Right ventricle myocardium superior (tissue), 1 donor: ENCODE results near the gene ZNRF2. TPM values are rescaled to one million over a fixed set of nuclear protein-coding genes. Genes with fewer than 3 reads are reported as not detected.

ENCODE experiments used
- ATAC-seq: fragments of 200-7000 bp; cut with Tn5 transposase; one replicate; pipeline ENCODE4 v1.9.1; 2020; ENCODE audit warnings: mild to moderate bottlenecking; ENCODE audit not compliant: poor library complexity
- DNase-seq: peaks from one replicate; pipeline ENCODE4 v3.0.0-alpha.2; 2020
- intact Hi-C: fragments of 100-400 bp; cut with DNase I; formaldehyde crosslinking; loops from one replicate; pipeline ENCODE4 v1.11.2; 2022
- long read RNA-seq: library from polyadenylated mRNA; unstranded; transcript quantifications from one replicate; pipeline ENCODE4 v2.0.0, GENCODE V29; 2021
- total RNA-seq: library from RNA; stranded (reverse); fragmentation: NEBNext Ultra II Directional; extraction: Animal tissue kit (Norgen Biotek cat#: 25700); gene quantifications from one replicate; pipeline ENCODE4 v1.2.1, GENCODE V29; 2021
- donor health status: DM: no; HTN: yes; CAD: no; lungs with severe emphysema.

ZNRF2 gene
- total RNA-seq, result 7.2 TPM
- long read RNA-seq, transcript ZNRF2-201 (5 exons, 3,460 nt), result major isoform, 30 of 32 reads
- long read RNA-seq, partial matches to known transcripts, result 0 of 32 reads
- long read RNA-seq, other reads (novel, unspliced or antisense), result 2 of 32 reads

- peak; percentile 94 for ATAC-seq
- DNase-seq, result peak; percentile 99
- intact Hi-C loops, result loop anchor here (5.0 kb wide), 1 partner anchor 128 kb away; no protein-coding TSS in a partner anchor
These were observed at the start of gene ZNRF2 for GRCh38 chr7:30284298-30285066. Gene ZNRF2, plus strand, starts transcription at chr7:30284597. Its CDS starts 761 bp downstream, at chr7:30285358.

- ATAC-seq, result no peak
These were observed 47.1 kb upstream of the ZNRF2 start for GRCh38 chr7:30237271-30237695.

GRCh38 chr7:30238721-30239441, 45.5 kb upstream of the ZNRF2 start:
- intact Hi-C loops, result no loop called here
- peak; percentile 60 for DNase-seq
- ATAC-seq, result peak; percentile 65

More at GRCh38 chr7:30237271-30237695, 47.1 kb upstream of the ZNRF2 start:
- DNase-seq, result no peak
- intact Hi-C loops, result no loop called here

- ATAC-seq (peak; percentile 70), DNase-seq (no peak)
- intact Hi-C loops, result no loop called here
These were observed 44.1 kb upstream of the ZNRF2 start for GRCh38 chr7:30240106-30240800.

- intact Hi-C loops, result no loop called here
- ATAC-seq, result no peak
- DNase-seq, result no peak
These were observed 42.6 kb upstream of the ZNRF2 start for GRCh38 chr7:30241767-30242166.

GRCh38 chr7:30244340-30244739, 40.1 kb upstream of the ZNRF2 start:
- ATAC-seq, result no peak
- intact Hi-C loops, result no loop called here

GRCh38 chr7:30245913-30246312, 38.5 kb upstream of the ZNRF2 start:
- no peak for DNase-seq

More at GRCh38 chr7:30244340-30244739, 40.1 kb upstream of the ZNRF2 start:
- no peak for DNase-seq

GRCh38 chr7:30246392-30246791, 38.0 kb upstream of the ZNRF2 start:
- ATAC-seq (peak; percentile 40), DNase-seq (no peak)
- intact Hi-C loops, result no loop called here

More at GRCh38 chr7:30245913-30246312, 38.5 kb upstream of the ZNRF2 start:
- no peak for ATAC-seq
- intact Hi-C loops, result no loop called here

- DNase-seq (no peak), ATAC-seq (no peak)
- intact Hi-C loops, result no loop called here
These were observed 36.6 kb upstream of the ZNRF2 start for GRCh38 chr7:30247541-30248401.

GRCh38 chr7:30249316-30249715, 35.1 kb upstream of the ZNRF2 start:
- intact Hi-C loops, result no loop called here

GRCh38 chr7:30249986-30250774, 34.2 kb upstream of the ZNRF2 start:
- intact Hi-C loops, result loop anchor here (10.0 kb wide), 1 partner anchor 75 kb away; no protein-coding TSS in a partner anchor
- no peak for DNase-seq
- ATAC-seq, result no peak

More at GRCh38 chr7:30249316-30249715, 35.1 kb upstream of the ZNRF2 start:
- no peak for ATAC-seq
- DNase-seq, result no peak

GRCh38 chr7:30251708-30252329, 32.6 kb upstream of the ZNRF2 start:
- DNase-seq (no peak), ATAC-seq (no peak)
- intact Hi-C loops, result loop anchor here (10.0 kb wide), 1 partner anchor 77 kb away; no protein-coding TSS in a partner anchor

- peak; percentile 81 for DNase-seq
- ATAC-seq, result peak; percentile 96
- intact Hi-C loops, result loop anchor here (10.0 kb wide), 1 partner anchor 78 kb away; no protein-coding TSS in a partner anchor
These were observed 31.3 kb upstream of the ZNRF2 start for GRCh38 chr7:30252885-30253795.

- DNase-seq, result no peak
- intact Hi-C loops, result loop anchor here (10.0 kb wide), 1 partner anchor 79 kb away; no protein-coding TSS in a partner anchor
- no peak for ATAC-seq
These were observed 30.6 kb upstream of the ZNRF2 start for GRCh38 chr7:30253796-30254165.

- ATAC-seq, result no peak
- intact Hi-C loops, result loop anchor here (10.0 kb wide), 1 partner anchor 79 kb away; no protein-coding TSS in a partner anchor
- no peak for DNase-seq
These were observed 30.1 kb upstream of the ZNRF2 start for GRCh38 chr7:30254248-30254647.

- ATAC-seq (no peak), DNase-seq (no peak)
- intact Hi-C loops, result loop anchor here (10.0 kb wide), 1 partner anchor 80 kb away; no protein-coding TSS in a partner anchor
These were observed 29.7 kb upstream of the ZNRF2 start for GRCh38 chr7:30254717-30255063.
